ENCODE measurements around the gene WSCD2.

Gene WSCD2

GRCh38 chr12:108166505-108166904, 37.4 kb downstream of the WSCD2 start:
- H3K4me1 ChIP-seq (ENCODE audit: control insufficient read depth in 1 of 2, insufficient read depth in 2 of 2, low read length in 2 of 2): no peaks in the 10 kb centered on the region
- H3K27me3 ChIP-seq (ENCODE audit: low read depth, low read length): no peaks in the 10 kb centered on the region
- H3K36me3 ChIP-seq (ENCODE audit: control insufficient read depth in 1 of 2, insufficient read depth in 2 of 2, low read length in 2 of 2): no peaks in the 10 kb centered on the region
- no peaks in the 10 kb centered on the region for H3K9me3 ChIP-seq (ENCODE audit: control insufficient read depth in 1 of 2, low read length in 2 of 2)
- H3K4me3 ChIP-seq (ENCODE audit: low read depth in 1 of 2, low read length in 2 of 2): no peak overlapping the region
- no peak overlapping the region for H3K27ac ChIP-seq (ENCODE audit: low read length)

GRCh38 chr12:108167974-108168373, 38.9 kb downstream of the WSCD2 start:
- no peaks in the 10 kb centered on the region for H3K4me1 ChIP-seq (ENCODE audit: control insufficient read depth in 1 of 2, insufficient read depth in 2 of 2, low read length in 2 of 2)
- H3K36me3 ChIP-seq (ENCODE audit: control insufficient read depth in 1 of 2, insufficient read depth in 2 of 2, low read length in 2 of 2): no peaks in the 10 kb centered on the region
- no peak overlapping the region for H3K4me3 ChIP-seq (ENCODE audit: low read depth in 1 of 2, low read length in 2 of 2)
- no peaks in the 10 kb centered on the region for H3K9me3 ChIP-seq (ENCODE audit: control insufficient read depth in 1 of 2, low read length in 2 of 2)
- H3K27me3 ChIP-seq (ENCODE audit: low read depth, low read length): no peaks in the 10 kb centered on the region
- no peak overlapping the region for H3K27ac ChIP-seq (ENCODE audit: low read length)

GRCh38 chr12:108169708-108170107, 40.6 kb downstream of the WSCD2 start:
- Histone ChIP-seq H3K9me3 (ENCODE audit: control insufficient read depth in 1 of 2, low read length in 2 of 2) (no peaks in the 10 kb centered on the region), H3K27ac (ENCODE audit: low read length) (no peak overlapping the region), H3K4me1 (ENCODE audit: control insufficient read depth in 1 of 2, insufficient read depth in 2 of 2, low read length in 2 of 2) (peaks cover 0 to 3% of the 10 kb centered on the region in 2 donors), H3K36me3 (ENCODE audit: control insufficient read depth in 1 of 2, insufficient read depth in 2 of 2, low read length in 2 of 2) (no peaks in the 10 kb centered on the region), H3K27me3 (ENCODE audit: low read depth, low read length) (no peaks in the 10 kb centered on the region), H3K4me3 (ENCODE audit: low read depth in 1 of 2, low read length in 2 of 2) (no peak overlapping the region)

- Histone ChIP-seq H3K27me3 (ENCODE audit: low read depth, low read length) (no peaks in the 10 kb centered on the region), H3K4me3 (ENCODE audit: low read depth in 1 of 2, low read length in 2 of 2) (no peak overlapping the region), H3K4me1 (ENCODE audit: control insufficient read depth in 1 of 2, insufficient read depth in 2 of 2, low read length in 2 of 2) (peaks cover 0 to 4% of the 10 kb centered on the region in 2 donors), H3K27ac (ENCODE audit: low read length) (no peak overlapping the region), H3K36me3 (ENCODE audit: control insufficient read depth in 1 of 2, insufficient read depth in 2 of 2, low read length in 2 of 2) (no peaks in the 10 kb centered on the region), H3K9me3 (ENCODE audit: control insufficient read depth in 1 of 2, low read length in 2 of 2) (no peaks in the 10 kb centered on the region)
Observed at GRCh38 chr12:108170164-108170563, 41.1 kb downstream of the WSCD2 start.

- no peaks in the 10 kb centered on the region for H3K9me3 ChIP-seq (ENCODE audit: control insufficient read depth in 1 of 2, low read length in 2 of 2)
- no peak overlapping the region for H3K27ac ChIP-seq (ENCODE audit: low read length)
- H3K4me1 ChIP-seq (ENCODE audit: control insufficient read depth in 1 of 2, insufficient read depth in 2 of 2, low read length in 2 of 2): peaks cover 0 to 9% of the 10 kb centered on the region in 2 donors
- H3K36me3 ChIP-seq (ENCODE audit: control insufficient read depth in 1 of 2, insufficient read depth in 2 of 2, low read length in 2 of 2): no peaks in the 10 kb centered on the region
- H3K4me3 ChIP-seq (ENCODE audit: low read depth in 1 of 2, low read length in 2 of 2): no peak overlapping the region
- H3K27me3 ChIP-seq (ENCODE audit: low read depth, low read length): no peaks in the 10 kb centered on the region
Observed at GRCh38 chr12:108172033-108172432, 42.9 kb downstream of the WSCD2 start.

GRCh38 chr12:108173160-108173559, 44.1 kb downstream of the WSCD2 start:
- Histone ChIP-seq H3K36me3 (ENCODE audit: control insufficient read depth in 1 of 2, insufficient read depth in 2 of 2, low read length in 2 of 2) (no peaks in the 10 kb centered on the region), H3K27me3 (ENCODE audit: low read depth, low read length) (no peaks in the 10 kb centered on the region), H3K4me1 (ENCODE audit: control insufficient read depth in 1 of 2, insufficient read depth in 2 of 2, low read length in 2 of 2) (peaks cover 0 to 9% of the 10 kb centered on the region in 2 donors), H3K9me3 (ENCODE audit: control insufficient read depth in 1 of 2, low read length in 2 of 2) (no peaks in the 10 kb centered on the region), H3K4me3 (ENCODE audit: low read depth in 1 of 2, low read length in 2 of 2) (no peak overlapping the region), H3K27ac (ENCODE audit: low read length) (no peak overlapping the region)

GRCh38 chr12:108173892-108174291, 44.8 kb downstream of the WSCD2 start:
- Histone ChIP-seq H3K36me3 (ENCODE audit: control insufficient read depth in 1 of 2, insufficient read depth in 2 of 2, low read length in 2 of 2) (no peaks in the 10 kb centered on the region), H3K27ac (ENCODE audit: low read length) (no peak overlapping the region), H3K4me3 (ENCODE audit: low read depth in 1 of 2, low read length in 2 of 2) (no peak overlapping the region), H3K4me1 (ENCODE audit: control insufficient read depth in 1 of 2, insufficient read depth in 2 of 2, low read length in 2 of 2) (peaks cover 0 to 9% of the 10 kb centered on the region in 2 donors), H3K9me3 (ENCODE audit: control insufficient read depth in 1 of 2, low read length in 2 of 2) (no peaks in the 10 kb centered on the region), H3K27me3 (ENCODE audit: low read depth, low read length) (no peaks in the 10 kb centered on the region)

GRCh38 chr12:108174641-108175040, 45.6 kb downstream of the WSCD2 start:
- H3K27me3 ChIP-seq (ENCODE audit: low read depth, low read length): no peaks in the 10 kb centered on the region
- H3K36me3 ChIP-seq (ENCODE audit: control insufficient read depth in 1 of 2, insufficient read depth in 2 of 2, low read length in 2 of 2): no peaks in the 10 kb centered on the region
- H3K9me3 ChIP-seq (ENCODE audit: control insufficient read depth in 1 of 2, low read length in 2 of 2): no peaks in the 10 kb centered on the region
- no peak overlapping the region for H3K4me3 ChIP-seq (ENCODE audit: low read depth in 1 of 2, low read length in 2 of 2)
- peaks cover 0 to 9% of the 10 kb centered on the region in 2 donors for H3K4me1 ChIP-seq (ENCODE audit: control insufficient read depth in 1 of 2, insufficient read depth in 2 of 2, low read length in 2 of 2)
- no peak overlapping the region for H3K27ac ChIP-seq (ENCODE audit: low read length)

- no peaks in the 10 kb centered on the region for H3K27me3 ChIP-seq (ENCODE audit: low read depth, low read length)
- no peak overlapping the region for H3K27ac ChIP-seq (ENCODE audit: low read length)
Observed at GRCh38 chr12:108175310-108175709, 46.2 kb downstream of the WSCD2 start.

GRCh38 chr12:108176292-108176691, 47.2 kb downstream of the WSCD2 start:
- Histone ChIP-seq H3K4me1 (ENCODE audit: control insufficient read depth in 1 of 2, insufficient read depth in 2 of 2, low read length in 2 of 2) (peaks cover 0 to 11% of the 10 kb centered on the region in 2 donors), H3K27me3 (ENCODE audit: low read depth, low read length) (no peaks in the 10 kb centered on the region), H3K27ac (ENCODE audit: low read length) (no peak overlapping the region), H3K9me3 (ENCODE audit: control insufficient read depth in 1 of 2, low read length in 2 of 2) (no peaks in the 10 kb centered on the region), H3K4me3 (ENCODE audit: low read depth in 1 of 2, low read length in 2 of 2) (no peak overlapping the region), H3K36me3 (ENCODE audit: control insufficient read depth in 1 of 2, insufficient read depth in 2 of 2, low read length in 2 of 2) (no peaks in the 10 kb centered on the region)

More at GRCh38 chr12:108175310-108175709, 46.2 kb downstream of the WSCD2 start:
- Histone ChIP-seq H3K4me3 (ENCODE audit: low read depth in 1 of 2, low read length in 2 of 2) (no peak overlapping the region), H3K36me3 (ENCODE audit: control insufficient read depth in 1 of 2, insufficient read depth in 2 of 2, low read length in 2 of 2) (no peaks in the 10 kb centered on the region), H3K4me1 (ENCODE audit: control insufficient read depth in 1 of 2, insufficient read depth in 2 of 2, low read length in 2 of 2) (peaks cover 0 to 9% of the 10 kb centered on the region in 2 donors), H3K9me3 (ENCODE audit: control insufficient read depth in 1 of 2, low read length in 2 of 2) (no peaks in the 10 kb centered on the region)

- Histone ChIP-seq H3K36me3 (ENCODE audit: control insufficient read depth in 1 of 2, insufficient read depth in 2 of 2, low read length in 2 of 2) (no peaks in the 10 kb centered on the region), H3K27me3 (ENCODE audit: low read depth, low read length) (no peaks in the 10 kb centered on the region), H3K9me3 (ENCODE audit: control insufficient read depth in 1 of 2, low read length in 2 of 2) (no peaks in the 10 kb centered on the region), H3K4me1 (ENCODE audit: control insufficient read depth in 1 of 2, insufficient read depth in 2 of 2, low read length in 2 of 2) (peaks cover 0 to 18% of the 10 kb centered on the region in 2 donors), H3K4me3 (ENCODE audit: low read depth in 1 of 2, low read length in 2 of 2) (no peak overlapping the region), H3K27ac (ENCODE audit: low read length) (no peak overlapping the region)
Observed at GRCh38 chr12:108177131-108177530, 48.0 kb downstream of the WSCD2 start.

- H3K27ac ChIP-seq (ENCODE audit: low read length): no peak overlapping the region
- no peaks in the 10 kb centered on the region for H3K36me3 ChIP-seq (ENCODE audit: control insufficient read depth in 1 of 2, insufficient read depth in 2 of 2, low read length in 2 of 2)
- H3K4me1 ChIP-seq (ENCODE audit: control insufficient read depth in 1 of 2, insufficient read depth in 2 of 2, low read length in 2 of 2): peaks cover 0 to 15% of the 10 kb centered on the region in 2 donors
- H3K9me3 ChIP-seq (ENCODE audit: control insufficient read depth in 1 of 2, low read length in 2 of 2): no peaks in the 10 kb centered on the region
- H3K4me3 ChIP-seq (ENCODE audit: low read depth in 1 of 2, low read length in 2 of 2): no peak overlapping the region
- H3K27me3 ChIP-seq (ENCODE audit: low read depth, low read length): no peaks in the 10 kb centered on the region
Observed at GRCh38 chr12:108179305-108179704, 50.2 kb downstream of the WSCD2 start.

All from muscle layer of duodenum (tissue), 2 donors.